H1 (cell line): ENCODE measurements around the gene ARPIN.

Experiments
- EP300 ChIP-seq, 2 experiments: IDR thresholded peaks; 1 replicate in 1 of 2; 2 replicates in 1 of 2; pipeline ENCODE4 v1.6.1; 2011 to 2012; ENCODE audit warnings: low read depth in 2 of 2, low read length in 2 of 2, mild to moderate bottlenecking in 2 of 2, borderline replicate concordance in 1 of 2, inconsistent platforms in 1 of 2, moderate library complexity in 1 of 2
- EZH2 ChIP-seq: fragments of 200-600 bp; sonication (generic); IDR thresholded peaks from 2 replicates; pipeline ENCODE4 v1.7.1; 2012; ENCODE audit warnings: low read depth, mild to moderate bottlenecking, moderate library complexity, low read length, inconsistent platforms; ENCODE audit not compliant: severe bottlenecking
- KDM5A ChIP-seq: fragments of 200-600 bp; IDR thresholded peaks from 2 replicates; pipeline ENCODE4 v1.7.1; 2012; ENCODE audit warnings: mild to moderate bottlenecking, low read length, inconsistent platforms, mixed read lengths
- SIN3A ChIP-seq, 2 experiments: IDR thresholded peaks in 1 of 2; conservative IDR thresholded peaks in 1 of 2; 2 replicates each; pipeline ENCODE4 v1.6.1; 2011 to 2012; ENCODE audit warnings: low read length in 2 of 2, improper control_type of control experiment in 1 of 2, low read depth in 1 of 2, mild to moderate bottlenecking in 1 of 2
- TAF1 ChIP-seq: IDR thresholded peaks from 2 replicates; pipeline ENCODE4 v1.6.1; 2011; ENCODE audit warnings: mild to moderate bottlenecking, low read depth, low read length
- TF ChIP-seq, protein P1 (sequence below), 3 experiments: IDR thresholded peaks; 1 replicate in 2 of 3; 2 replicates in 1 of 3; pipeline versions ENCODE4 v1.5.1 to v1.6.1; 2011; ENCODE audit warnings: low read length in 3 of 3, mild to moderate bottlenecking in 3 of 3, inconsistent platforms in 2 of 3, low read depth in 1 of 3, moderate library complexity in 1 of 3; ENCODE audit not compliant: insufficient read depth in 1 of 3; ENCODE audit errors: control extremely low read depth in 1 of 3

DNA sequence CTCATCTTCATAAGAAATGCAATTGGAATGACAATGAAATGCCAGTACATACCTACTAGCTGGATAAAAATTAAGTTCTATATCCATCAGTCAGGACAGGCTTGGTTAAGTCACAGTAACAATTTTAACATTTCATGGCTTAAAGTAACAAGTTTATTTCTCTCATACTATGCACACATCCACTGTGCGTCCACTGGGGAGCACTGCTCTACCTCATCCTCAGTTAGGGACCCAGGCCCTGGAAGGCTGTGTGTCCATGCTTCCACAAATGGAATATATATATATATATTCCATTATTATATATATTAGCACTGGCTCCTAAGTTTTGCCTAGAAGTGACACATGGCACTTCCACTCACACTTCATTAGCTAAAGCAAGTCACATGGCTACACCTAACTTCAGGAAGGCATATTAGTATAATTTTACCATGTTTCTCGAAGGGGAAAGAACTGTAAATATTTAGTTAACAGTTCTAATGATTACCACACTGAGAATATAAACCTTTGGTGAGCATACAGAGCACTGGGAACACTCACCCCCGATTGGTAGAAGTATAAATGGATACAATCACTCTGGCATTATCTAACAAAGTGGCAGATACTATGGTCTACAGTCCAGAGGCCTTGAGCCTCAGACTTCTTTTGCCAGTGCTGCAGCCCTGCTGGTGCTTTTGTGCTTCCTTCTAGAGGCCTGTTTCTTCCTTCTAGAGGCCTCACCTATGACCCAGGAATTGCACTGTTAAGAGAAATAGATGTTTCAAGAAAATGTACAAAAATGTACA lies 47.6 kb downstream of the ARPIN start:
- TF ChIP-seq EZH2 (no peak), TAF1 (no peak), KDM5A (no peak), EP300 (IDR thresholded peaks at IDR 0.05; ENCODE audit: borderline replicate concordance in 1 of 2, low read depth in 2 of 2, low read length in 2 of 2) (no peak), SIN3A (conservative IDR thresholded peaks at IDR 0.05 in 1 of 2, IDR thresholded peaks at IDR 0.05 in 1 of 2; ENCODE audit: low read depth in 1 of 2, low read length in 2 of 2) (no peak)
- TF ChIP-seq, protein P1, sequence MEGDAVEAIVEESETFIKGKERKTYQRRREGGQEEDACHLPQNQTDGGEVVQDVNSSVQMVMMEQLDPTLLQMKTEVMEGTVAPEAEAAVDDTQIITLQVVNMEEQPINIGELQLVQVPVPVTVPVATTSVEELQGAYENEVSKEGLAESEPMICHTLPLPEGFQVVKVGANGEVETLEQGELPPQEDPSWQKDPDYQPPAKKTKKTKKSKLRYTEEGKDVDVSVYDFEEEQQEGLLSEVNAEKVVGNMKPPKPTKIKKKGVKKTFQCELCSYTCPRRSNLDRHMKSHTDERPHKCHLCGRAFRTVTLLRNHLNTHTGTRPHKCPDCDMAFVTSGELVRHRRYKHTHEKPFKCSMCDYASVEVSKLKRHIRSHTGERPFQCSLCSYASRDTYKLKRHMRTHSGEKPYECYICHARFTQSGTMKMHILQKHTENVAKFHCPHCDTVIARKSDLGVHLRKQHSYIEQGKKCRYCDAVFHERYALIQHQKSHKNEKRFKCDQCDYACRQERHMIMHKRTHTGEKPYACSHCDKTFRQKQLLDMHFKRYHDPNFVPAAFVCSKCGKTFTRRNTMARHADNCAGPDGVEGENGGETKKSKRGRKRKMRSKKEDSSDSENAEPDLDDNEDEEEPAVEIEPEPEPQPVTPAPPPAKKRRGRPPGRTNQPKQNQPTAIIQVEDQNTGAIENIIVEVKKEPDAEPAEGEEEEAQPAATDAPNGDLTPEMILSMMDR (IDR thresholded peaks at IDR 0.05; ENCODE audit: control extremely low read depth in 1 of 3, insufficient read depth in 1 of 3, low read depth in 1 of 3, low read length in 3 of 3) = no peak
